WTC11 (cell line): Measurements from ENCODE around the gene HS1BP3.

Source experiments
- AR ChIP-seq: fragments of 250-450 bp; sonication (Bioruptor Pico); IDR thresholded peaks from 2 replicates; pipeline ENCODE4 v1.9.0; 2021; ENCODE audit warnings: mild to moderate bottlenecking
- ATF2 ChIP-seq: sonication (generic); formaldehyde crosslinking; IDR thresholded peaks from 2 replicates; pipeline ENCODE4 v1.8.1; 2022; ENCODE audit warnings: low read depth, missing genetic modification reagents, borderline replicate concordance
- ATF3 ChIP-seq: sonication (generic); formaldehyde crosslinking; conservative IDR thresholded peaks from 2 replicates; pipeline ENCODE4 v1.8.1; 2022; ENCODE audit warnings: mild to moderate bottlenecking, missing genetic modification reagents
- CDX4 ChIP-seq: fragments of 250-450 bp; sonication (Bioruptor Pico); IDR thresholded peaks from 2 replicates; pipeline ENCODE4 v1.9.0; 2021; ENCODE audit warnings: moderate library complexity, mild to moderate bottlenecking, inconsistent platforms, borderline replicate concordance
- CREB1 ChIP-seq: sonication (generic); formaldehyde crosslinking; IDR thresholded peaks from 2 replicates; pipeline ENCODE4 v1.8.0; 2023; ENCODE audit warnings: mild to moderate bottlenecking, missing genetic modification reagents
- CTCF ChIP-seq: fragments of 200-600 bp; IDR thresholded peaks from 2 replicates; pipeline ENCODE4 v1.8.0; 2022; ENCODE audit warnings: antibody characterized with exemption
- FOXJ3 ChIP-seq: sonication (generic); formaldehyde crosslinking; IDR thresholded peaks from 2 replicates; pipeline ENCODE4 v1.9.0; 2021; ENCODE audit warnings: missing genetic modification reagents, mild to moderate bottlenecking, borderline replicate concordance
- FOXP1 ChIP-seq: sonication (generic); formaldehyde crosslinking; IDR thresholded peaks from 2 replicates; pipeline ENCODE4 v1.8.0; 2022; ENCODE audit warnings: missing genetic modification reagents, mild to moderate bottlenecking, moderate library complexity, borderline replicate concordance
- GRHL2 ChIP-seq: fragments of 250-450 bp; sonication (Bioruptor Pico); IDR thresholded peaks from 2 replicates; pipeline ENCODE4 v1.8.0; 2022; ENCODE audit warnings: mild to moderate bottlenecking, moderate library complexity; ENCODE audit not compliant: insufficient replicate concordance, severe bottlenecking
- KAT7 ChIP-seq: sonication (generic); formaldehyde crosslinking; IDR thresholded peaks from 2 replicates; pipeline ENCODE4 v1.8.1; 2023; ENCODE audit warnings: missing genetic modification reagents, mild to moderate bottlenecking, borderline replicate concordance
- NFYB ChIP-seq: sonication (generic); formaldehyde crosslinking; conservative IDR thresholded peaks from 2 replicates; pipeline ENCODE4 v1.8.0; 2022; ENCODE audit warnings: low read depth, missing genetic modification reagents
- NR2C2 ChIP-seq: sonication (generic); formaldehyde crosslinking; IDR thresholded peaks from 2 replicates; pipeline ENCODE4 v1.8.0; 2022; ENCODE audit warnings: mild to moderate bottlenecking, missing genetic modification reagents
- SP1 ChIP-seq: sonication (generic); formaldehyde crosslinking; conservative IDR thresholded peaks from 2 replicates; pipeline ENCODE4 v1.8.1; 2022; ENCODE audit warnings: missing genetic modification reagents
- TCF7 ChIP-seq: sonication (generic); formaldehyde crosslinking; IDR thresholded peaks from 2 replicates; pipeline ENCODE4 v1.8.0; 2022; ENCODE audit warnings: mild to moderate bottlenecking, low read depth, missing genetic modification reagents, moderate library complexity

GRCh38 chr2:20624156-20624883 lies 26.6 kb downstream of the HS1BP3 start:
- TF ChIP-seq ATF3 (CRISPR knock-in tag) (no peak), CTCF (no peak), ATF2 (CRISPR knock-in tag) (no peak), SP1 (CRISPR knock-in tag) (no peak), FOXJ3 (CRISPR knock-in tag) (no peak), CREB1 (no peak), NFYB (CRISPR knock-in tag) (no peak), KAT7 (CRISPR knock-in tag) (no peak), AR (CRISPR knock-in tag) (no peak), NR2C2 (no peak), FOXP1 (CRISPR knock-in tag) (no peak), CDX4 (no peak), TCF7 (no peak), GRHL2 (CRISPR knock-in tag) (no peak)
